Stimulated activated CD8-positive, alpha-beta memory T cell treated with anti-CD3 and anti-CD28 coated beads, Interleukin-15, amount 100 ng/mL, for 4 hours (primary cell): ENCODE measurements around the gene NEIL3.

Experiments used
- DNase-seq, 2 donors: peaks; one replicate each; pipeline ENCODE4 v3.0.0-alpha.2; 2020; ENCODE audit warnings: low read depth in 2 of 2

The NEIL3 gene

DNA sequence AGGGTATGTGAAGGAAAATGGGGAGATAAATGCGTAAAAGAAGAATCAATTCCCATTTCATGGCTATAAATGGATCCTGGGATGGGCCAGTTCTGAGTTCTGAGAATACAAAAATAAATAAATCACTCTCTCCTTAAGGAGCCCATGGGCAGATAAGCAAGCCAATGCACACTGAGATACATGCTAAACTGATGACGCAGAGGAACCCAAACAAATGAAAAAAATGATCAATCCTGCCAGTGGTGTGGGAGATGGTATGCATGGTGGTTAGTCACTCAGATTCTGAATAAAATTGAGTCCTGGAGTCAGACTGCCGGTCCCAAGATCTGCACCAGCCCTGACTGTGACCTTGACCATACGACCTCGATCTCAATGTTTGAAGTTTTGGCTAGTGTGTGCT is 59.7 kb downstream of the NEIL3 start:
- no peak for DNase-seq

DNA sequence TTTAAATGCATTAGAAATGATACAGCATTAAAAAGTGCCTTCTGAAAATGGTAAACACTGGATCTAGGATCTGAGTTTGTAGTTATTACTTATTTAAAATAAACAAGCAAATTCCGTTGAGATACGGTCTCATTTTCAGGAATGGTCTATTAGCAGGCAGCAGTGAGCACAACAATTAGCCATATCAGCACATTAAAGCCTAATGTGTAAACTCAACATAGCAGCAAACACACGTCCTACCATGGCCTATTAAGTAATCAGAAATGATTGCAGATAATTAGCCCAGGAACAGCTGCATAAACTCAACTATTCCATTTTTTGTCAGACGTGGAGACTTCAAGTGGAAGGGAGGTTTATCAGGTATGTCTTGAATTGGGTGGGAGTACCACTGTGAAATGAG is 61.8 kb downstream of the NEIL3 start:
- no peak for DNase-seq

DNA sequence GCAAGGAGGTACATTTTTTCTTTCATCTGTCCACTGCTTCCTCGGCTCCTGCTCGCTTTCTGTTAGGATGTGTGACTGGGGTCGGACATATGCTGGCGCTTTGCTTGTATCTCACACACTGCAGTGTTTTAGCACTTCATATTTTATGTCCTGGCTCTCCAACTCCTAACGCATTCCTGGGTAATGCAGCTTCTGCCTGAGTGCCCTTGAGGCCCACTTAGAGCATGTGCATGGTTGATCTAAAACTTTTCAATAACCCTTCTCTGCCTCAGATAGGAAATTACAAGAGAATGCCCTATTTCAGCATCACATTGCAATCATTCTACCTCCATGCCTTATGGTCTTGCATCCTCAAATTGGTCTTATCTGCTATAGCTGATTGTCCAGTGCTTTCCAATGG is 65.3 kb downstream of the NEIL3 start:
- DNase-seq: no peak

DNA sequence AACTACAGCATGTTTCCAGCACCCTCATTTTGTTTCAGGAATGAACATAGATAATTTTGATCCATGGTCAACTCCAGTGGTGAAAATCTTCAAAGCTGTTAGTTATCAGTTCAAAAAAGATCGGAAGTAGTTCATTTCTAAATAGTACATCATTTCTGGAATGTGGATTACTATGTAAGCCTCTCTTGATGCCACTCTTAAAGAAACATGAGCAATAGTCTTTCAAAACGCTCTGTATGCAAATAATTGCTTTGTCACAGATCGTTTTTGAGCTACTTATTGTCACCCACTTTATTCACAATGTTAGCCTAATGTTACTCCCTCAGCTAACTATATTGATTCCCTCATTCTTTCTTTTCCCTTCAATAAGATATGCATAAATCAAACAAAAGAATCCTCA is 65.7 kb downstream of the NEIL3 start:
- no peak for DNase-seq

DNA sequence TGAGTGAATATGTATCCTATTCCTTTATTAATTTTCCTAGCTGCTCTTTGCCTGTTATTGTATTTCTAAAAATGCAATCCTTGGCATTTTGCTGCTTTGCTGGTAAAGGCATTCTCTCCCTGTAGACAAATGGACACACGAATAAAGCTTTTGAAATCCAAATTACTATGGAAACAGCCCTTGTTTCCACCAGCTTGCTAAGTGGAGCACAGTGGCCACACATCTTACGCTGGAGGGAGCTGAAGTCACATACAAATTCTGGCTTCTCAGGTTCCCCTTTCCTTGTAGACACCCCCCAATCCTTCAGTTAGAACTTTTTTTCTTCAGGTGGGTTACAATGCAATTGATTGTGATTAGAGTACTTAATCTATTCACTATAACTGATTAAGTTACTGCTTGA is 66.3 kb downstream of the NEIL3 start:
- DNase-seq: no peak

DNA sequence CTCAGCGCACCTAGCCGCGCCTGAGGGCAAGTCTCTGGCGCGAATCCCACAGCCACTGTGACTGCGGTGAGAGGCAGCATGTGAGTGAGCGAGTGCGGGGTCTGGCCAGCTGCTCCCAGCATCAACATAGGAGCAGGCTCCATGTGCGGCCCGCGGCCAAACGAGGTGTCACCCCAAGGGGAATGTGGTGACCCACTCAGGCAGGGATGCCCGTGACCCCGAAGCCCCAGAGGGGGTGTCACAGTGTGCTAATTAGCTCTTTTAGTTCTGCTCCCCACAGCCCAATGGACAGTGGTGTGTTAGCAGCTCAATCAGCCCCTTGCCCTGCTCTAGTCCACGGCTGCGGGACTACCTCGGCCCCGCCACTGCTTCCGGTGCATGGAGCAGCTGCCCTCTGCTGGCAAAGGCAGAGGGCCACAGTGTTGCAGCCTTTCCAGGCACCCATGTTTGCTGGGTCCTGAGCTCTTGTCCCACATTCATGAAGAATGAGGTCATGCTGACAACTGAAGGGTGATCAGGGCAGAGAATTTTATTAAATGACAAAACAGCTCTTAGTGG is 71.1 kb downstream of the NEIL3 start:
- DNase-seq: no peak

DNA sequence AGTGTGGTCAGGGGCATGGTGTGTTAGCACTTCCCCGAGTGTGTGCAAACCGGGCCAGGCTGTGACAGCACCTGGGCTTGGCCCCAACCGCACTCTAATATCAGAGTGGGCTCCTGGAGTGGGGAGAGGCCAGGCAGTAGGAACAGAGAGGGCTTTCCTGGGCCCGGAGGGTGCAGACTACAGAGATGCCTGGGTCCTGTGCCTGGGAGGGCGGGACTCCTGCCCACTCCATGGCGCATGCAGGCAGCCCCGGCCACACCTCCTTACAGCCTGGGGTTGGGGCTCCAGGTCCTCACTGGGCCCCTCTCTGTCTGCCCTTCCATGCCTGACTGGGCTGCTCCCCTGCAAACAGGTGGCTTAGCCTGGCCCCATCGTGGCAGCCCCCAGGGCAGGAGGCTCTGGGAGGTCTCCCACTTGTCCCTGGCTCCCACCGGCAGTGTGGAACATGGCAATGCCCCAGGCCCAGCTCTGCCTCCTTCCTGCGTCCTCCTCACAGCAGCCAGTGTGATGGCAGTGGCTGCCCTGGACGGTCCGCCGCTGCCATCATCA is 72.2 kb downstream of the NEIL3 start:
- DNase-seq: no peak

DNA sequence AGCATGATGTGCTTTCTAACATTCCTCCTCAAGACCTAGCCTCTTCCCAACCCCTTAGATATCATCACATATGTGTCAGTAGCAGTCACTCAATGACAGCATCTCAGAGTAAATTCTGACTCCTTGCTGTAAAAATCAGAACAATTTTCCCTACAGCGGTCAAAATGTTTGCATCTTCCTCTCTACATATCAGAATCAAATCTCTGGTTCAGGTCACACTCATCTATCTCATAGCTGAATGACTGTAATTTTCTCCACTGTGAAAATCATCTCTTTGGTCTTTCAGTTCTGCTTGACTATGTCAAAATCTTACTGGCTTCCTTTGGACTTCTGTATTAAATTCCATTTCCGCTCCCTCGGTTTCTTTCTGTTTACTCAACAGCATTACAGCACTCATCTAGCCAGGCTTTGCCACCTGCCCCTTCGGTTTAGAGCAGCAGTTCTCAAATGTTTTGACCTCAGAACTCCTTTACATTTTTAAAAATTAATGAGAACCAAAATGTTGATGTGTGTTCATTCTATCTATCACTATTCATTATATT is 75.3 kb downstream of the NEIL3 start:
- DNase-seq: no peak

DNA sequence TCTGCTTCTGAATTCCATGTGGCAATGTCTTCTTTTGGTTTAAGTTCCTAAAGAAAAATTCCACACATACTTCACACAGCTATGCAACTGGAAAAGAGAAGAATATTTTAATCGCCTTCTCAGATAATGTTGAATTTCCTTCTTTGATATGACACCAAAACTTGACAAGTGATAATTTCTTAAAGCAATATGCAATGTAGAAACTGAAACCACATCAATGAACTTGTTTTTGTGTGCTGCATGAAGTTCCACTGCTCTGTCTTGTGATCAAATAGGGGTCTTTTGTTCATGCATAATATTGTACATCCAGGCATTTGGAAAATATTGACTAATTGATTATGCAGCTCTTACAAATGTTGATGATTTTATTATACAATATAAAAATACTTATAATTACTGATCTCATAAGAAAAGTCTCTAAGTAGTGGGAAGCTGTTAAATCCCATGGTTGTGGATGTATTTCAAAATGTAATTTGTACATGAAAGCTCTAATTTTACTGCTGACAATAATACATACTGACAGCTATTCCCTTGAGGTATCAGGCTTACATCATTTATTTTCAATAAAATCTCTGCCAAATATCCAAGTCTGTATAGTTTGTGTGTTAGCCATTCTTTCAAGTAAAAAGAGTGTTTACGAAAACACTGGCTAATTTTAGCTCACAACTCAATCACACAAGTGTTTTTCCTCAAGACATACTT is 76.1 kb downstream of the NEIL3 start:
- DNase-seq: no peak

DNA sequence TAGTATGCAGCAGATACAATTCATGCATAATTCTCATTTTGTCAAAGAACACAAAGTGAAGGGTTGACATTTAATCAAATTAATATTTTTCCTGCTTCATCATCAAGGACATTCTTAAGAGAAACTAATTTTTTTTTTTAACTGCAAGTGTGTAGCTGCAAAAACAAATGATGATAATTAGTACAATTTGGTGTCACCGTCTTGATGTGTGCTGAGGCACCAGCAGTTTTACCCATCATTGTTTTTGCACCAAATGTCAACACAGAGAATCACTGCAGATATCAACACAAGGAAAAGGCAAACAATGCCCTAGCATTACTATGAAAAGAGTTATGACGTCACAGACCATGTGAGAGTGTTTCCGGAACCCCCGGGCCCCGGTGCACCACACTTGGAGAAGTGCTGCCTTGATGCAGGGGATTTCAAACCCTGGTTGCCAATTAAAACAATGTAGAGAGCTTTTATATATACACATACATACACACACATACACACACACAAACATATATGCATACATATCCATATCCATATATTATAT is 76.7 kb downstream of the NEIL3 start:
- DNase-seq: no peak

DNA sequence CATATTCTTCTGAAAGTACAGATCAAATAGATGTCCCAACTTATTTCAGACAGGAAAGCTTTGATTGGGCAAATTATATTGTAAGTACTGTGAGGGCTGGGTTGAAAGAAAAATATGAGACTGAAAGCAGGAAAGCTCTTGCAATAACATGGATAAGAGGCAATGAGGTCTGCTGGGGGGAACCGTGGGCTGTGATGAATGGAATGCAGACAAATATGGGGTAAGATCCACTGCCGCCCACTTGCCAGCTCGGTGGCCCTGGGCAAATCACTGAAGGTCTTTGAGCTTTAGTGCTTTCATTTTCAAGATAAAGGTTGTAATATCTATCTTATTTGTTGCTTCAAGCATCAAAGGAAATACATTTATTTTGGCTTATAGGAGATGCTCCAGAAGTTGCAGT is 81.6 kb downstream of the NEIL3 start:
- no peak for DNase-seq

DNA sequence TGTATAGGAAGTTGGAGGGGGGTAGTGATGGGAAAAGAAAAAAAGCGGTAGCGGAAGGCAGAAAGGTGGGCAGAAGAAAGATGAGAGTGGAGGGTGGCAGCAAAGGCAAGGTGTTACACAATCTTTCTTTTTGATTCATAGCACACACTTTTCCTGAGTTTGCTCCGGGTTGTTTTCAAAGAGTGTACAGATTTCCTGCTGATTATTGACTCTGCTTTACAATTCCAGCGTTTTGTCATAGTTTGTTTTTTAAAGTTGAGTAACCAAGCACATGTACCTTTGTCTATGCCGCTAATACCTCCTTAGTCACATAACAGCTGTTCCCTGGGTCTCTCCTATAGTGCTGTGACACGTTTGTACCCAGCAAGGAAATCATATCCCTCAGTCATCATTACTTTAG is 82.3 kb downstream of the NEIL3 start:
- no peak for DNase-seq

DNA sequence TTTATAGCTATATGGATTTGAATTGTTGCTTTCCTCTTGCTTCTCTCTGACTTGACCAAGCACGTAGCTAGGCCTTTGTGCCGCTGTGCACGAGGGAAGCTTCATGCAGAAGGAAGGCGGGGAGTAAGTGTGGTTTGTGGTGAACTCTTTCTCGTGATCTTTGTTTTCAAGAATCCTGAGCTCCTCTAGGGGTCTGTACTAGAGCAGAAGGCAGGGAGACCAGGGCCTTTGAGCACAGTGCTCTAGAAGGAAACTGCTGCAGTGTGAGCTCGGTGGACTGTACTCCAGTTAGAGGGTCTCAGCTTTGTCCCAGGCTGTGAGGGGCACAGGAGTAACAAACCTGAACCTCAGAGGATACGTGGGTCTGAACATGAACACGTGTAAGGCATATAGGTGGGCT is 83.6 kb downstream of the NEIL3 start:
- no peak for DNase-seq

DNA sequence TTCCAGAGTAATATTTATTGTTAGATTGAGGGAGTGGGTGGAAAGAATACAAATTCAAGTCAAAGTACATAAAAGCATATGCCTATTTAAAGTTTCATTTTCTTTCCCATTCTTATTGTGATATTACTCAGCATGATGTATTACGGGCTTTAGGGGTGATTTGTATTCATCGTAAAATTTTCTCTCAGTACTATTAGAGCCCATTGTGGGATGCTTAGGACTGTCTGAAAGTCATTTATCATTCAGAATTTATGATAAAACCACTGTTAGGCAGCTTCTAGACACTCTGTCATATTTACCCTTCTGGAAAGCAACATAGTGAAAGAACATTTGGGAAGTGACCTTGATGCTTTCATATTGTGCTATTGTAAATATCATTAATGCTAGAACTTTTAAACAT is 86.7 kb downstream of the NEIL3 start:
- DNase-seq: no peak

DNA sequence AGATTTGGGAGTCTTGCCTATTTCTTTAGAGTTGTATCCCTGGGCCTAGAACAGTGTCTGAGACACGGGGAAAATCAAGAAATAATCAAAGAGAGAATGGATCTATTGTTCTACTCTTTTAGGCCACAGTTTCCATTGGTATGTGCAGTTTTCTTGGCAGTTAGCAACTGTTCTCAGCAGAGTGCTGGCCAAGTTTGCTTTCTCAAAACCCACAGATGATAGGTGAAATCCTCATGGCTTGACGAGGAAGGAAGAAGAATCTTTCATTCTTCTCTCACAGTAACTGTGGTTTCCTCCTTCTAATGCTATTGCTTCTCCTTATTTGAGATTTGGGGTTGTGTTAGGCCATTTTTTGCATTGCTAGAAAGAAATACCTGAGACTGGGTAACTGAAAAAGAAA is 90.4 kb downstream of the NEIL3 start:
- no peak for DNase-seq

DNA sequence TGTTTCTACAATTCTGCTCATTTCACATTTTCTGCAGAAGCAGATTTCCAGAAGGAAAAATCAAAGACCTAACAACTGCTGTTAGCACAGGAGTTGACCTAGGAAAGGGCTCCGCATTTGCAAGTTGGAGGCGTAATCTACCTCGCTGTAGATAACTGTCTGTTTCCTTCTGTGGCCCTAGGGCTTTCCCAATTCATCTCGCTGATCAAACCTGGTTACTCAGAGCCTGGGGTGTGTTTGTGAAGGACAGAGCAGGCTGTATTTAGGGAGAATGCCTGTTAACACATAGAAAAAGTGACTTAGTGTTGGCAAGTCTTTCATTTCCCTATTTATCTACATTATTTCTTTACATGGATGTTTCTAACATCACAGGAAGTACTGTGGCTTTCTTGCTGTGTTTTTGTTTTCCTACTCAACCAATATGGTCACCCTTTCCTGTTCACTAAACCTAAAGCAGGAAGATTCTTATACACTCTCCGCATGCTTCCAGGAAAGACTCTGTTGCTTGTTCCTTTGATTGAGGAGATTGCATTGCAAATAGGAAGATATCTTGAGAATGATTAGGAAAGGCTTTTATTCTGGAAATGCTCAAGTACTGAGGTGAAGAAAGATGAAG is 92.1 kb downstream of the NEIL3 start:
- no peak for DNase-seq

DNA sequence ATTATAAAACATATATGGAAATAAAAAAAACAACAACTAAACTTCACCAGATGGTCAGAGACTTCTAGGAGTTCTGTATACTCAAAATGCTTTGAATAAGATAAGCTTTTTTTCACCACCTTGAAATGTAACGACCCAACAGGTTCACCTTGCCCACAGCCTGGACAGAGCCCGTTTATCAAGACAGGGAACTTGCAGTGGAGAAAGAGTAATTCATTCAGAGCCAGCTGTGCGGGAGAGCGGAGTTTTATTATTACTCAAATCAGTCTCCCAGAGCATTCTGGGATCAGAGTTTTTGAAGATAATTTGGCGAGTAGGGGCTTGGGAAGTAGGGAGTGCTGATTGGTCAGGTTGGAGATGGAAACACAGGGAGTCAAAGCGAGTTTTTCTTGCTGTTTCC is 94.1 kb downstream of the NEIL3 start:
- DNase-seq: no peak

DNA sequence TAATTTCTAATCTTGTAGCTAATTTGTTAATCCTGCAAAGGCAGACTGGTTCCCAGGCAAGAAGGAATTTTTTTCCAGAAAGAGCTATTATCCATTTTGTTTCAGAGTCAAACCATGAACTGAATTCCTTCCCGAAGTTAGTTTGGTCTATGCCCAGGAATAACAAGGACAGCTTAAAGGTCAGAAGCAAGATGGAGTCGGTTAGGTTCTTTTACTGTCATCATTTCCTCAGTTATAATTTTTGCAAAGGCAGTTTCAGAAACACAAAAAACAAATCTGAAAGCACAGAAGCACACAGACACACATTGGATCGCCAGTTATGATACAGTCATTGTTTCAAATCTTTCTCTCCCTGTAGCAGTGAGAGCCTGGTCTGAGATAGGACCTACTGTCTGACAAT is 94.7 kb downstream of the NEIL3 start:
- no peak for DNase-seq

DNA sequence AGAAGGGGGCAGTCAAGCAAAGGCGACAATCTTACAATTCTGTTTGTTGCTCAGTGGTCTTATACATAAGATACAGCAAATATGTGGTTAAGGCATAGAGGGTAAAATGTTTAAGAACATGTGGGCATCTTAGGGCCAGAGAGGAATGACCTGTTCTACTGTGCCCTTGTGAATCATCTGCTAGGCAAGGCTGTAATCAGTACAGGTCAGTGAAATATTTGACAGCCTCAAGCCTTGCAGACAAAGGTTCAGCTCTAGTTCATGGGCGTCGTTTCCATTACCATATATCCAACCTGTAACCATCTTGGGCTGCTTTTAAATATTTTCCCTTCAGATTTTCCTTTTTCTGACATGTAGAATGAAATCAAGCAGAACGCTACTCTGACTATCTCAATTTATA is 95.3 kb downstream of the NEIL3 start:
- DNase-seq: no peak

DNA sequence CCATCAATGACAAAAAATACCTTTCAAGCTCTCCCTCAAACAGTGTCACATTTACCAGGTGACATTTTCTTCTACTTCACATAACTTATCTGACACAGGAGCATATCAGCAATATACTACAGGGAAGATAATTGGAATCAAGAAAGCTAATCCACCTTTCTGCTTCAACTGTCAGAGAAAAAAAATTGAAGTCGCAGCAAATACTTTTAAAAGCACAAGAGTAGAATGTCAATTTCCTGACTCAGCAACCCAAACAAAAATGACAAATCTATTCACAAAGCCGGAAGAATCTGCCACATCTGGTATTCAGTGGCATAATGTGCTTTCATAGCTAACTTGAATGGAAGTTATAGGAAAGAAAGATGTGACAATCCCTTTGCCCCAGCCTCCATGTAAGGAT is 95.8 kb downstream of the NEIL3 start:
- DNase-seq: no peak

DNA sequence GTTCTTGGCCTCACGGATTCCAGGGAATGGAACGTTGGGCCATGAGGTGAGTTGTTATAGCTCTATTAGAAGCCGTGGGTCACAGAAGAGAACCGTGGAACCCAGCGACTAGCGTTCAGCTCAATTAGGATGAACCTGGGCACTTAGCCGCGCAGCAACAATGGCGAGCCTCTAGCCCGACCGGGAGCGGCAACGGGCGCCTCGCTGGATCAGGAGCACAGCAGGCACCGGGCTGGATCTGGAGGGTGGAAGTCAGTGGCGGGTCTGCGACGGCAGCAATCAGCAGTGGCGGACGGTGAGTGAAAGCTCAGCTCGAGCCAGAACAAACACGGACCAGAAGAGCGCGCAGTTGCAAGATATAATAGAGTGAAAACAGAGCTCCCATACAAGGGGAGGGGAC is 98.3 kb downstream of the NEIL3 start:
- DNase-seq: no peak

DNA sequence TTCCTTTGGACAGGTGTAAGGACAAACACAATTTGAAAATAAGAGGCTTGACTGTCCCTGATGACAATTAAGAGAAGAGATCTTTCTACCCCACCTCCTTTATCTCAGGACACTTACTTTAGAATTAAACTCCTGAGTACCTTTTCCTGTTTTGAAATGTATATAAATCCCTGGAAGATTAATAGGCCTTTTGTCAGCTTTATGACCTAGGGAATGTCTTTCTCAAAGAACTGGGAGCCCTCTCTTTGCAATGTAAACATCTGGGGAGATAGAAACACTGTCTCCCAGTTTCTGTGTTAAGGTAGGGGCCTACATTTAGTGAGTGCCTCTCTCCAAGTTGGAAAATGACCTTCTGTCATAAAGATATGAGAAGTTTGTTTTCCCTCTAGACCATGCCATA is 100.9 kb downstream of the NEIL3 start:
- no peak for DNase-seq

DNA sequence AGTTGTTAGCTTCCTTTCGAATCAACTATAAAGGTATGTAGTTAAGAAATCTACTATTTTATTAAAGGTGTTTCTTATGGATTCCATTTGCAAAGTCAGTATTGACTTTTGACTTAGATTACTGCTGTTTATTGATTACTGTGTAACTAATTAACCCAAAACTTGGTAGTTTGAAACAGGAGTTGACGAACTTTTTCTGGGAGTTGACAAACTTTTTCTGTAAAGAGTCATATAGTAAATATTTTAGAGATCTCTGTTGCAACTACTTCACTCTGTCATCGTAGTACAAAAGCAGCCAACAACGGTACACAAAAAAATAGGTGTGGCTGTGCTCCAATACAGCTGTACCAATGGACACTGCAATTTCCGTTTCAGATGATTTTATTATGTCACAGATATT is 102.3 kb downstream of the NEIL3 start:
- DNase-seq: no peak
